Cardiac fibroblast (primary cell): Measurements from ENCODE around the gene FAM107B.

ENCODE experiments used
- DNase-seq, 2 donors: peaks; one replicate each; pipeline versions ENCODE4 v3.0.0 to v3.0.0-alpha.2; 2010; ENCODE audit warnings: low read depth in 2 of 2
- H3K4me3 ChIP-seq, 2 donors: replicated peaks in 1 of 2; 1 replicate in 1 of 2; 2 replicates in 1 of 2; pipeline ENCODE4 v1.5.1; 2011; ENCODE audit warnings: low read depth in 2 of 2, low read length in 2 of 2, mild to moderate bottlenecking in 2 of 2, moderate library complexity in 1 of 2
- TF ChIP-seq, protein P1 (sequence below): IDR thresholded peaks from one replicate; pipeline ENCODE4 v1.5.1; 2011; ENCODE audit warnings: low read depth, mild to moderate bottlenecking, low read length, inconsistent platforms

FAM107B gene

DNA sequence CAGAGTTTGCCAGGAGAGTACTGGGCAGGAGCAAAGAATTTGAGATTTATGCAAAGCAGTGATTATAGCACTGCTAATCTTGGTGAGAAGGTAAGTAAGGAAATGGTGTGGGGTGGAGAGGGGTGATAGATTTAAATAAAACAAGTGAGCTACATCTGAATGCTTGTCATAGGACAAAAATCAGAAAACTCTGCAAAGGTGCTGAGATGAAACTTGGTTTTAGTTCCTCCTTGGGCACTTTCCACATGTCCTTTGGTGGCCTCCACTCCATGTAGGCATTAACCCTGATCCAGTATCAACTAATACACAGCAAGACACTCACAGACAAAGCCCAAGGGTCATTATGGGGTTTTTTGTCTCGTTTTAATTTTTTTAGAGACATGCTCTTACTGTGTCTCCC lies 25.7 kb upstream of the FAM107B start:
- DNase-seq, result no peak
- H3K4me3 ChIP-seq, result no peak overlapping the region
- TF ChIP-seq, protein P1, sequence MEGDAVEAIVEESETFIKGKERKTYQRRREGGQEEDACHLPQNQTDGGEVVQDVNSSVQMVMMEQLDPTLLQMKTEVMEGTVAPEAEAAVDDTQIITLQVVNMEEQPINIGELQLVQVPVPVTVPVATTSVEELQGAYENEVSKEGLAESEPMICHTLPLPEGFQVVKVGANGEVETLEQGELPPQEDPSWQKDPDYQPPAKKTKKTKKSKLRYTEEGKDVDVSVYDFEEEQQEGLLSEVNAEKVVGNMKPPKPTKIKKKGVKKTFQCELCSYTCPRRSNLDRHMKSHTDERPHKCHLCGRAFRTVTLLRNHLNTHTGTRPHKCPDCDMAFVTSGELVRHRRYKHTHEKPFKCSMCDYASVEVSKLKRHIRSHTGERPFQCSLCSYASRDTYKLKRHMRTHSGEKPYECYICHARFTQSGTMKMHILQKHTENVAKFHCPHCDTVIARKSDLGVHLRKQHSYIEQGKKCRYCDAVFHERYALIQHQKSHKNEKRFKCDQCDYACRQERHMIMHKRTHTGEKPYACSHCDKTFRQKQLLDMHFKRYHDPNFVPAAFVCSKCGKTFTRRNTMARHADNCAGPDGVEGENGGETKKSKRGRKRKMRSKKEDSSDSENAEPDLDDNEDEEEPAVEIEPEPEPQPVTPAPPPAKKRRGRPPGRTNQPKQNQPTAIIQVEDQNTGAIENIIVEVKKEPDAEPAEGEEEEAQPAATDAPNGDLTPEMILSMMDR, result no peak

DNA sequence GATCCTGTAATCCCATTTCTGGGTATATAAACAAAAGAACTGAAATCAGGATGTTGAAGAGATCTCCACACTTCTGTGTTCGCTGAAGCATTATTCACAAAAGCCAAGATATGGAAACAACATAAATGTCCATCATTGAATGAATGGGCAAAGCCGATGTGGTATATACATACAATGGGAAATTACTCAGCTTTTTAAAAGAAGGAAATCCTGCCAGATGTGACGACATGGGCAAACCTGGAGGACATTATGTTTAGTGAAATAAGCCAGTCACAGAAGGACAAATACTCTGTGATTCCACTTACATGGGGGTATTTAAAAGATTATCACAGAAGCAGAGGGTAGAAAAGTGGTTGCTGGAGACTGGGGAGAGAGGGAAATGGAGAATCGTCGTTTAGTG lies 23.9 kb upstream of the FAM107B start:
- TF ChIP-seq, protein P1, result no peak
- no peak for DNase-seq
- no peak overlapping the region for H3K4me3 ChIP-seq

DNA sequence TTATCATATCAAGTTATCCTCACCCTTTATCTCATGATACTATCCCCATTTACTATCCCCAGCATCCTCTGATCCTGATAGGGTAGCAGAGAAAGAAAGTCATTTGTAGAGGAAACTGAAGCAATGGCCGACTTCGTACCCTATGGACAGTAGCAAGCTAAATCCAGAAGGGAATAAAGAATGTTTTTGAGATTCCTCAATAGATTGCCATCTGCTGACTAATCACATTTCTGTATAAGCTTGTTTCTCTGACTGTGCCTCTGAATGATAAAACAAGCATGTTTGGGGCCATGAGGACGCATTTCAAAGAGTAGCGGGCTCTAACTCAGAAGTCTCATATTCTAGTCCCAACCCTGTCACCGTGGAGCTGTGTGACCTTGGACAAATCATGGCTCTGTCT lies 13.2 kb upstream of the FAM107B start:
- no peak overlapping the region for H3K4me3 ChIP-seq
- no peak for DNase-seq
- TF ChIP-seq, protein P1, result no peak

DNA sequence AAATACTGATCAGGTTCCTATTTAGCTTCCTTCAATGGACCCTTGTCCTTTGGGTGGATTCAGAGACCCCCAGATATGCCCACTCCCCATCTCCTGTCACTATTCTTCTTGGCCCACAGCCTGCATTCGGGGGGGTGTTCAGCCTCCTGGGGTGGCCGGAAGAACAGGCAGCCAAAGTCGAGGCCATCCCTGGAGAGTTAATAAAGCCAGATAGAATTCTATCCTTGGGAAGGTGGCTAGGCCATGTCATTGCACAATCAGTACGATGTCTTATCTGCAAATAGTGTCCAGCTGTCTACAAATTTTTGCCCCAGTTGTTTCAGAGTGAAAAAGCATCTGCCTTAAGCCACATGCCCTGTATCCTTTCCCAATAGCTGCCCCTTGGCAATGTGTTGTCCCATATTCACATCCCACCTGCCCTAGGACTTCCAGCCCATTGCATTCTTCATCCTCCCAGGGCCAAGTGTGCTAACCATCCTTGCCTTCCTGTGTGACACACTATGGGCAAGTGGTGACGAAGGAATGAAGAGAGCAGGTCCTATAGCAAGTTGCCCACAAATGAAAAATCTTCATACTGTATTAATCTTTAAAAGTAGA lies 9.9 kb upstream of the FAM107B start:
- TF ChIP-seq, protein P1, result no peak

DNA sequence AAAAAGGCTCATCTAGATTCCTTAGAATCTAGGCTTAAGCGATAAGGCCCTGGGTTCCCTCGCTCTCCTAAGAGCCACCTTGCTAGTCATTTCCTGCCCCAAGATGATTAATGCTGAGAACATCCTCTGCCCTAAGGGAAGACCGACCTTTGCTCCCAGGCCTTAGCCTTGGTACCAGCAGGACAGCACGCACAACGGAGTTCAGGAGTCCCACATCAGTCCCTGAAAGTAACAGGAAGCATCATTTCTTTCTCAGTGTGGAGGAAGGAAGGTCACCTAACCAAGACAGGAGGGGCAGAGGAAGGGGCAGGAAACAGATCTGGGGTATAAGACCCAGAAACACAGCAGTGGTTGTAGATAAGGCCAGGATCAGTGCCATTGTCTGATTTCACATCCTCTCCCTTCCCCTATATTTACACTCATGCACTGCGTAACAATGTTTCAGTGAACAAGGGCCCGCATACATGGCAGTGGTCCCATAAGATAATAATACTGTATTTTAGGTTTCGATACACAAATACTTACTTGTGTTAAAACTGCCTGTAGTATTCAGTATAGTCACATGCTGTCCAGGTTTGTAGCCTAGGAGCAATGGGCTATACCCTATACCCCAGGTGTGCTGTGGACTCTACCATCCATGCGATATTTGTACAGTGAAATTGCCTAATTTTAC lies 8.1 kb upstream of the FAM107B start:
- no peak overlapping the region for H3K4me3 ChIP-seq
- peak; percentile 36 to 45 for DNase-seq
- TF ChIP-seq, protein P1, result no peak

More for the DNA sequence above, 9.9 kb upstream of the FAM107B start:
- DNase-seq, result no peak
- no peak overlapping the region for H3K4me3 ChIP-seq

DNA sequence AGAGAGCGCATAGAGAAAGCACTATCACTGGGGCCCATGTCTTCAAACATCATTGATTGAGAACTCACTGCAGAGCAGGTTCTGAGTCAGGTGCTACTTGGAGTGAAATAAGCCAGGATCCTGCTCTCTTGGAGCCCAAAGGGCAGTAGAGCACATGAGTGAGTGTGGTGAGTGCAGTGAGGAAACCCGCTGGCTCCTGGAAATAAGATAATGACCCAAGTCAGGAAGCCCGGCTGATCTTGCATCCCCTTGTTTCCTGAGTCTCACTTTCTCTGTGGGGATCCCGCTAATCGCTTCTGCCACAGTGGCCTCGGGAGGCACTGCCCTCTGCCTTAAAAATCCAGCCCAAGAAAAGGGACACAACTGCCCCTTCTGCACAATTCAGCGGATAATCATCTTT lies 7.1 kb upstream of the FAM107B start:
- TF ChIP-seq, protein P1, result no peak
- H3K4me3 ChIP-seq, result no peak overlapping the region
- no peak for DNase-seq
